ENCODE measurements around the gene TSPAN9. TPM values are rescaled to one million over a fixed set of nuclear protein-coding genes. Genes with fewer than 3 reads are reported as not detected.

TSPAN9 gene
- total and polyA plus RNA-seq, 4 donors, result 27.6 to 40.1 (median 30.9) TPM

DNA sequence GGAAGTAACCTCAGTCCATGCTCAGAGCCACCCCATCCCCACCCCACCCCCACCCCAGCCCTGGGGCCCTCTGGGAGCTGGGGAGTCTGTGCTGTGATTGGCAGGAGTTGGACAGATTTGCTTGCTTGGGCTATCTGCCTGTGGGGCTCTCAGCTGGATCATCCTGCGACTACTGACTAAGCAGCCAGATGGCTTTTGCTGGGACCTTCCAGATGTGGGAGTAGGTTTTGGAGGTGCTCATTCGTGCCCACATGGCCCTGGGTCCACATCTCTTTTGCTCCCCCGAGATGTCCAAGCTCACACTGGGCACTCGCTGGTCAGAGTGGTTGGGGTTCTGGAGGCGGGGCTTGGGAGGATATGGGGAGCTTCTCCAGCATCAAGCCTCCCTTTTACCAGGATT is 138.9 kb downstream of the TSPAN9 start:
- Histone ChIP-seq H3K36me3 (ENCODE audit: control insufficient read depth, insufficient read depth, low read length) (peaks cover 17% of the 10 kb centered on the region), H3K27ac (ENCODE audit: low read depth, low read length) (no peak overlapping the region), H3K9me3 (ENCODE audit: control insufficient read depth, insufficient read depth, low read length) (no peaks in the 10 kb centered on the region), H3K27me3 (ENCODE audit: control insufficient read depth, insufficient read depth, low read length) (no peaks in the 10 kb centered on the region), H3K4me3 (ENCODE audit: low read depth, low read length) (no peak overlapping the region), H3K4me1 (ENCODE audit: control insufficient read depth, insufficient read depth, low read length) (peaks cover 58% of the 10 kb centered on the region)
- WGBS (ENCODE audit: insufficient coverage), result 77% methylated on average over 2 of the region's 5 CpGs
- DNase-seq (ENCODE audit: low read depth in 4 of 6, low spot score in 6 of 6), result no peak

DNA sequence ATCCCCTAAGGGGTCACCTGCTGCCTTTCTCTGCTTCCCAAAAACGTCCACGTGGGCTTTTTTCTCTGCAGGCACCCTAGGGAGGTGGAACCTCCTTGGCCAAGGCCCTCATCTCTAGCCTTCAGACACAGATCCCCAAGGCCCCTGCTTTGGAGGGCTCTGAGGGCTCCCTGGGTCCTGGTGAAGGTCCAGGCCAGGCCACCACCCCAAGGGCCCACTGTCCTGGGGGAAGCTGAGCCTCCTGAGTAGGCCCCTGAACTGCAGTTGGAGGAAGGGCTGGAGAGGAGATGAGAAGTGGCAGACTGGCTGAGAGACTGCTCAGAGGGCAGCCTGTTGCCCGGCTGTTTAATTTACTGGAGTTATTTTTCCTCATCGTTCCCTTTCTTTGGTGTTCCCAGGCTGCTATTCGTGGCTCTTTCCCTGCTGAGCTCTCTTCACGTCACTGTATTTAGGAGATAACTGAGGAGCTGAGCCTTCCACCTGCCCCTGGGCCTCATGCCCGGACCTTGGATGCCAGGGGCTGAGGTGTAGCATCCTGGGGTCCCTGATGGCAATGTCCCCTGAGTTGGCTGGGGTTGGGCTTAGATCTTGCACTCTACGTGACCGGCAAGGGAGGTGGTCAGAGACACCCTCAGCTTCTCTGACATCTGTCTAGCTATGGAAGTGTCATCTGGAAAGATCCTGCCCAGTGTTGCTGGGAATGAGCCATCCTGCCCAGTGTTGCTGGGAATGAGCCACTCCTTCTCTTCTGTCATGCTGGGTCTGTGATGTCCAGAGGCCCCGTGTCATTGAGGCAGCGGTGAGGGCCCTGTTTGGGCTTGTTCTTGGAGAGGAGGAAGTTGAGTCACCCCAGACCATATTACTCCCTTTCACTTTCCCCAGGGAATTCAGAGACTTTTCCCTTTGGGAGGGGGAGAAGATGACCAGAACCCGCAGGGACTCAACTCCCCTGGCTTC is 139.8 kb downstream of the TSPAN9 start:
- no peak for DNase-seq (ENCODE audit: low read depth in 4 of 6, low spot score in 6 of 6)
- H3K4me1 ChIP-seq (ENCODE audit: control insufficient read depth, insufficient read depth, low read length), result peaks cover 59% of the 10 kb centered on the region
- no peaks in the 10 kb centered on the region for H3K9me3 ChIP-seq (ENCODE audit: control insufficient read depth, insufficient read depth, low read length)
- peaks cover 17% of the 10 kb centered on the region for H3K36me3 ChIP-seq (ENCODE audit: control insufficient read depth, insufficient read depth, low read length)
- 84% methylated on average over 7 of the region's 12 CpGs for WGBS (ENCODE audit: insufficient coverage)
- no peaks in the 10 kb centered on the region for H3K27me3 ChIP-seq (ENCODE audit: control insufficient read depth, insufficient read depth, low read length)
- no peak overlapping the region for H3K4me3 ChIP-seq (ENCODE audit: low read depth, low read length)
- no peak overlapping the region for H3K27ac ChIP-seq (ENCODE audit: low read depth, low read length)

- Histone ChIP-seq H3K4me3 (ENCODE audit: low read depth, low read length) (no peak overlapping the region), H3K27ac (ENCODE audit: low read depth, low read length) (no peak overlapping the region), H3K36me3 (ENCODE audit: control insufficient read depth, insufficient read depth, low read length) (peaks cover 17% of the 10 kb centered on the region), H3K27me3 (ENCODE audit: control insufficient read depth, insufficient read depth, low read length) (no peaks in the 10 kb centered on the region), H3K4me1 (ENCODE audit: control insufficient read depth, insufficient read depth, low read length) (peaks cover 66% of the 10 kb centered on the region), H3K9me3 (ENCODE audit: control insufficient read depth, insufficient read depth, low read length) (no peaks in the 10 kb centered on the region)
- no peak for DNase-seq (ENCODE audit: low read depth in 4 of 6, low spot score in 6 of 6)
- WGBS (ENCODE audit: insufficient coverage), result 95% methylated on average over 1 of the region's 4 CpGs
Observed at GRCh38 chr12:3217683-3218079, 140.5 kb downstream of the TSPAN9 start.

DNA sequence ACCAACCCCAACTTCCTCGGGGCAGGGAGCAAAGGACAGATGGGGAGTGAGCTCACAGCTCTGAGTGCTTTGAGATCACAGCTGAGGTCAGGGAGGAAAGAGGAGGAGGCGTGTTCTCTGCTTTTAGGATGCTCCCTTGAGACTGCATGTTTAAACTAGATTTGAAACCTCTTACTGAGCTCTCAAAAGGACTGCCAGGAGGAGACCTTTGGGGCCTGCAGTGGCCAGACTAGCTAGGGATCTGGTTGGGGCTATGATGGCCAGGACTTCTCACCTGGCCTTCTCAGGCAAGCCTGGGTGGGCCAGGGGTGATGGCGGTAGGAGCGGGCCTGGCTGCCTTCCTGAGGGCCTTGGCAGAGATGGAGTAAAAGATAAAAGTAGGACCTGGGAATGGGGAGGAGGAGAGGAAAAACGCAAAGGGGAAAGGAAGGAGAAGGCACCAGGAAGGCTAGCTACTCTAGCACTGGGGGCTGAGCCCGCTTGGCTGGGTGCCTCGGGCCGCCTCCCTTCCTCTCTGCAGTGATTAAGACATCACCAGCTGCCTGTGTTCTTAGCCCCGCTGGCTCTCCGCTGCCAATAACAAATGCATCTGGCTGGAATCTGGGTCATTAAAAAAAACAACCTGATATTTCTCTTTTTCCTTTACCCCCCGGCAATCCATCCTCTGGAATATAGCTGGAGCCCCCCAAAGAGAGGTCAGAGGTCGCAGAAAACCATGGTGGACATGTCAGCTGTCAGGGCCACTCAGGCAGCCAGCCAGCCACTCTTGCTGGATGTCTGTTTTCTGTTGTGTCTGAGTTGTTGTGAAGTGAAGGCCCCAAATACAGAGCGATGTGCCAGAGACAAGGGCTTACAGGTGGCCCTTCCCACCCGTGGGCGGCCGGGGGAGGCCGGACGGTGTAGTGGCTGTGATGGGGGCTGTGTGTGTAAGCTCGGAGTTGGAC is 141.3 kb downstream of the TSPAN9 start:
- WGBS (ENCODE audit: insufficient coverage), result 39% methylated on average over 17 of the region's 19 CpGs
- Histone ChIP-seq H3K4me1 (ENCODE audit: control insufficient read depth, insufficient read depth, low read length) (peaks cover 67% of the 10 kb centered on the region), H3K9me3 (ENCODE audit: control insufficient read depth, insufficient read depth, low read length) (no peaks in the 10 kb centered on the region), H3K27me3 (ENCODE audit: control insufficient read depth, insufficient read depth, low read length) (no peaks in the 10 kb centered on the region), H3K36me3 (ENCODE audit: control insufficient read depth, insufficient read depth, low read length) (peaks cover 17% of the 10 kb centered on the region), H3K27ac (ENCODE audit: low read depth, low read length) (peak overlapping the region; percentile 45), H3K4me3 (ENCODE audit: low read depth, low read length) (no peak overlapping the region)
- DNase-seq (ENCODE audit: low read depth in 4 of 6, low spot score in 6 of 6), result peak in 2 of 6 donors; percentile 74

DNA sequence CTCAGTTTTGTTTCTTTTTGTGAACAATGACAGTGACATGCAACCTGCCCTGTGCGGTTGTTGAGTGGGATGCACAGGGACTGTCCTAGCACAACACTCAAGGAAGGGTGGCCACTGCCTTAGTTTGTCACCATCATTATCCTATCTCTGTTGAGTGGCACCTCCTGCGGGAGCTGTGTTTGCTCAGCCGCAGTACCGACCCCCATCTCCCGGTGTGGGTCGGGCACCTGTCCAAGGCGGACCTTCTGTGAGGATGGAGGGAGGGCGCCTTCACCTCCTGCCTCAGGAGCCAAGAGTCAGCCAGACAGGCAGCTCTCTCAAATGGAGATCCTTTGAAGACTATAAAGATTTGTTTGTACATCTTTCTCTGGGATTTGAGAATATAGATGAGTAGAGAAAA is 142.1 kb downstream of the TSPAN9 start:
- no peaks in the 10 kb centered on the region for H3K27me3 ChIP-seq (ENCODE audit: control insufficient read depth, insufficient read depth, low read length)
- WGBS (ENCODE audit: insufficient coverage), result 83% methylated on average over 2 of the region's 8 CpGs
- no peak overlapping the region for H3K27ac ChIP-seq (ENCODE audit: low read depth, low read length)
- no peaks in the 10 kb centered on the region for H3K9me3 ChIP-seq (ENCODE audit: control insufficient read depth, insufficient read depth, low read length)
- no peak for DNase-seq (ENCODE audit: low read depth in 4 of 6, low spot score in 6 of 6)
- no peak overlapping the region for H3K4me3 ChIP-seq (ENCODE audit: low read depth, low read length)
- H3K4me1 ChIP-seq (ENCODE audit: control insufficient read depth, insufficient read depth, low read length), result peaks cover 69% of the 10 kb centered on the region
- peaks cover 17% of the 10 kb centered on the region for H3K36me3 ChIP-seq (ENCODE audit: control insufficient read depth, insufficient read depth, low read length)

DNA sequence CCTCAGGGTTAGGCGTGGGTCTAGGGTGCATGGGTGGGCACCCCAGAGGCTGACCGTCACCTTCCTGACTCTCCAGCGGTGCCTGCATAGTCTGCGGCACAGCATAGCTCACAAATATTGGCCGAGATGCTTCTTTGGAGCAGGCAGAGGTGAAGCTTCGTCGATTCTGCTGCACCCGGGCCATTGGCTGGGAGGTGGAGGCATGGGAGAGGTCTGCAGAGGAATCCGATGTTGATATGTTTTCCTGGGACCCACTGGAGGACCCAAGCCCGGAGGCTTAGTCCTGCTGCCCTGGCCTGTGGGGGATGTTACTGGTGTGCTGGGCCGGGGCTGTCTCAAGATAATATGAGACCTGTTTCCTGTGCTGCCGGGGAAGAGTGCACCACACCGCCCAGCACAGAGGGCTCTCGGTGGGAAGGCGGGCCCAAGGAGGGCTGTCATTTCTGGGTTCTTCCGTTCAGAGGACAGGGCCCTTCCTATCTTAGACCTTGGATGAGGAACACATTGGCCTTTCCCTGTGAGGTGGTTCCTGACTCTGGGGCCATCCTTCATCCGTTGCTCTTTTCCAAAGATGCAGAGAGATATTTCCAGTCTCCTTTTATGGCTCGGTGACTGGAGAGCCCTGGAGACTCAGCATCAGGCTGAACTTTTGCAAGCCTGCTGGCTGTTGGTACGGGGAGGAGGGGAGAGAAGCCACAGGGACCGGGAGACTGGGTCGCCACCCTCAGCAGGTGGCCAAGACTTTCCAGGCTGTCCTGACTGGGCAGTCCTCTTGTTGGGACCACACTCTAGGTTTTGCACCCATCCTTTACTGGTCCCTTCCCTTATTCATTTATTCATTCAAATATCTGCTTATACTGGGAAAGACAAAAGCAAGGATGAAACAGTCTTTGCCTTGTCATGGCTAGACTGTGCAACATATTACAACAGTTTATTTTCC is 143.5 kb downstream of the TSPAN9 start:
- no peak for DNase-seq (ENCODE audit: low read depth in 4 of 6, low spot score in 6 of 6)
- Histone ChIP-seq H3K4me1 (ENCODE audit: control insufficient read depth, insufficient read depth, low read length) (peaks cover 67% of the 10 kb centered on the region), H3K27ac (ENCODE audit: low read depth, low read length) (no peak overlapping the region), H3K36me3 (ENCODE audit: control insufficient read depth, insufficient read depth, low read length) (peaks cover 5% of the 10 kb centered on the region), H3K27me3 (ENCODE audit: control insufficient read depth, insufficient read depth, low read length) (no peaks in the 10 kb centered on the region), H3K4me3 (ENCODE audit: low read depth, low read length) (no peak overlapping the region), H3K9me3 (ENCODE audit: control insufficient read depth, insufficient read depth, low read length) (no peaks in the 10 kb centered on the region)
- 90% methylated on average over 21 of the region's 21 CpGs for WGBS (ENCODE audit: insufficient coverage)

- Histone ChIP-seq H3K9me3 (ENCODE audit: control insufficient read depth, insufficient read depth, low read length) (no peaks in the 10 kb centered on the region), H3K4me1 (ENCODE audit: control insufficient read depth, insufficient read depth, low read length) (peaks cover 55% of the 10 kb centered on the region), H3K36me3 (ENCODE audit: control insufficient read depth, insufficient read depth, low read length) (no peaks in the 10 kb centered on the region), H3K27me3 (ENCODE audit: control insufficient read depth, insufficient read depth, low read length) (no peaks in the 10 kb centered on the region), H3K4me3 (ENCODE audit: low read depth, low read length) (no peak overlapping the region), H3K27ac (ENCODE audit: low read depth, low read length) (no peak overlapping the region)
- DNase-seq (ENCODE audit: low read depth in 4 of 6, low spot score in 6 of 6), result no peak
- WGBS (ENCODE audit: insufficient coverage), result 58% methylated on average over 6 of the region's 6 CpGs
Observed at GRCh38 chr12:3222306-3222705, 145.1 kb downstream of the TSPAN9 start.

GRCh38 chr12:3222979-3223378 is 145.8 kb downstream of the TSPAN9 start:
- peak in 2 of 6 donors; percentile 64 to 90 for DNase-seq (ENCODE audit: low read depth in 4 of 6, low spot score in 6 of 6)
- Histone ChIP-seq H3K9me3 (ENCODE audit: control insufficient read depth, insufficient read depth, low read length) (no peaks in the 10 kb centered on the region), H3K27ac (ENCODE audit: low read depth, low read length) (no peak overlapping the region), H3K4me1 (ENCODE audit: control insufficient read depth, insufficient read depth, low read length) (peaks cover 53% of the 10 kb centered on the region), H3K4me3 (ENCODE audit: low read depth, low read length) (no peak overlapping the region), H3K27me3 (ENCODE audit: control insufficient read depth, insufficient read depth, low read length) (no peaks in the 10 kb centered on the region), H3K36me3 (ENCODE audit: control insufficient read depth, insufficient read depth, low read length) (peaks cover 2% of the 10 kb centered on the region)
- WGBS (ENCODE audit: insufficient coverage), result 31% methylated on average over 10 of the region's 15 CpGs

Data from spinal cord (tissue), 10 donors.